VCaP (cell line): ENCODE results near the gene ARHGEF7.

Experiments
- H3K27ac ChIP-seq: fragments of 450-650 bp; 2 replicates; pipeline ENCODE4 v1.5.1; 2017
- CTCF ChIP-seq: fragments of 450-650 bp; conservative IDR thresholded peaks from 2 replicates; pipeline ENCODE4 v1.5.1; 2017; ENCODE audit warnings: mild to moderate bottlenecking, moderate library complexity

ARHGEF7 gene

GRCh38 chr13:111112196-111112595 lies 2.9 kb upstream of the ARHGEF7 start:
- TF ChIP-seq CTCF: no peak
- H3K27ac ChIP-seq: no peak overlapping the region

GRCh38 chr13:111114362-111115060 lies 599 bp upstream of the ARHGEF7 start:
- TF ChIP-seq CTCF: peak; percentile 24; the same call in 1 of the 2 replicates
- peak overlapping the region; percentile 86 for H3K27ac ChIP-seq

GRCh38 chr13:111115965-111116521 lies 933 bp downstream of the ARHGEF7 start:
- peak overlapping the region; percentile 86 for H3K27ac ChIP-seq
- no peak; the same call in 1 of the 2 replicates for TF ChIP-seq CTCF

- no peak for TF ChIP-seq CTCF
- H3K27ac ChIP-seq: no peak overlapping the region
These were observed 1.7 kb downstream of the ARHGEF7 start for GRCh38 chr13:111116856-111117255.

GRCh38 chr13:111117289-111117688 lies 2.2 kb downstream of the ARHGEF7 start:
- TF ChIP-seq CTCF: no peak
- H3K27ac ChIP-seq: no peak overlapping the region

- TF ChIP-seq CTCF: no peak
- H3K27ac ChIP-seq: no peak overlapping the region
These were observed 2.9 kb downstream of the ARHGEF7 start for GRCh38 chr13:111117961-111118360.

GRCh38 chr13:111118898-111119607 lies 3.9 kb downstream of the ARHGEF7 start:
- no peak overlapping the region for H3K27ac ChIP-seq
- TF ChIP-seq CTCF: no peak
